B cell (primary cell): Measurements from ENCODE around the gene ZNF669. TPM values are rescaled to one million over a fixed set of nuclear protein-coding genes. Genes with fewer than 3 reads are reported as not detected.
A peak's percentile ranks its signal among the peaks of the same experiment; 100 is the strongest.

Source experiments
- ATAC-seq: fragments of 200-7000 bp; cut with Tn5 transposase; one replicate; pipeline ENCODE4 v1.10.0; 2021; ENCODE audit warnings: low read depth, mild to moderate bottlenecking, moderate number of reproducible peaks, moderate library complexity
- CTCF ChIA-PET: fragments of 350-600 bp; sonication (Branson Sonifier 250); formaldehyde crosslinking; loops from one replicate; lab custom pipeline; 2021; ENCODE audit warnings: antibody characterized with exemption, inconsistent platforms; lab: Charles Lee
- POLR2A ChIA-PET: fragments of 350-600 bp; sonication (Branson Sonifier 250); formaldehyde crosslinking; loops from one replicate; lab custom pipeline; 2021; ENCODE audit warnings: antibody characterized with exemption; lab: Charles Lee
- DNase-seq: peaks from one replicate; pipeline ENCODE4 v3.0.0; 2013
- H2AFZ ChIP-seq: 2 replicates; pipeline ENCODE4 v1.6.1; 2012; ENCODE audit warnings: mild to moderate bottlenecking, low read depth, low read length; ENCODE audit not compliant: insufficient read depth, poor library complexity, severe bottlenecking
- H3K27ac ChIP-seq, 2 donors: 1 replicate in 1 of 2; 2 replicates in 1 of 2; pipeline ENCODE4 v1.5.1; 2012 to 2013; ENCODE audit warnings: low read length in 2 of 2, mild to moderate bottlenecking in 2 of 2, moderate library complexity in 1 of 2
- H3K27me3 ChIP-seq, 4 experiments: fragments of 200-600 bp in 1 of 4; sonication (generic) in 1 of 4; replicated peaks in 1 of 4; 1 replicate in 2 of 4; 2 replicates in 2 of 4; pipeline versions ENCODE4 v1.6.1 to v1.7.0; 2013 to 2016; ENCODE audit warnings: low read length in 3 of 4, mild to moderate bottlenecking in 2 of 4, mixed read lengths in 1 of 4, moderate library complexity in 1 of 4; ENCODE audit not compliant: insufficient read depth in 4 of 4, control insufficient read depth in 3 of 4; ENCODE audit errors: control extremely low read depth in 1 of 4
- H3K36me3 ChIP-seq, 2 experiments: replicated peaks in 1 of 2; 1 replicate in 1 of 2; 2 replicates in 1 of 2; pipeline versions ENCODE4 v1.6.1 to v1.7.1; 2013; ENCODE audit warnings: low read length in 1 of 2; ENCODE audit not compliant: insufficient read depth in 2 of 2, control insufficient read depth in 1 of 2; ENCODE audit errors: control extremely low read depth in 1 of 2, extremely low read depth in 1 of 2
- H3K4me1 ChIP-seq, 2 donors: fragments of 200-600 bp in 1 of 2; sonication (generic) in 1 of 2; 1 replicate in 1 of 2; 2 replicates in 1 of 2; pipeline versions ENCODE4 v1.5.1 to v1.6.1; 2013 to 2017; ENCODE audit warnings: low read length in 2 of 2; ENCODE audit not compliant: control insufficient read depth in 2 of 2, insufficient read depth in 2 of 2
- H3K4me2 ChIP-seq: replicated peaks from 2 replicates; pipeline ENCODE3; 2012; ENCODE audit warnings: mild to moderate bottlenecking, low read depth, low read length; ENCODE audit not compliant: poor library complexity, severe bottlenecking
- H3K4me3 ChIP-seq, 5 experiments: fragments of 200-600 bp in 1 of 5; sonication (generic) in 1 of 5; 1 replicate in 3 of 5; 2 replicates in 2 of 5; pipeline versions ENCODE4 v1.5.1 to v1.7.0; 2011 to 2016; ENCODE audit warnings: low read length in 4 of 5, mild to moderate bottlenecking in 4 of 5, low read depth in 2 of 5, control low read depth in 1 of 5, moderate library complexity in 1 of 5; ENCODE audit not compliant: insufficient read depth in 1 of 5; ENCODE audit errors: control extremely low read depth in 1 of 5, extremely low read depth in 1 of 5
- H3K79me2 ChIP-seq: fragments of 200-600 bp; sonication (generic); one replicate; pipeline ENCODE4 v1.6.0; 2016; ENCODE audit warnings: low read length; ENCODE audit not compliant: control insufficient read depth, insufficient read depth
- H3K9ac ChIP-seq: fragments of 200-600 bp; sonication (generic); 2 replicates; pipeline ENCODE4 v1.6.1; 2017; ENCODE audit warnings: mild to moderate bottlenecking, low read length, moderate library complexity
- H3K9me3 ChIP-seq, 3 donors: one replicate each; pipeline versions ENCODE4 v1.6.1 to v1.7.1; 2013; ENCODE audit warnings: low read length in 2 of 3; ENCODE audit not compliant: control insufficient read depth in 2 of 3, insufficient read depth in 1 of 3; ENCODE audit errors: control extremely low read depth in 1 of 3
- H4K20me1 ChIP-seq: 2 replicates; pipeline ENCODE4 v1.6.0; 2012; ENCODE audit warnings: mild to moderate bottlenecking, low read length; ENCODE audit not compliant: insufficient read depth, control insufficient read depth, poor library complexity, severe bottlenecking
- H3K27ac Mint-ChIP-seq: one replicate; pipeline ENCODE4 v1.8.0; 2021; ENCODE audit warnings: mixed read lengths
- H3K27me3 Mint-ChIP-seq: one replicate; pipeline ENCODE4 v1.8.0; 2021; ENCODE audit warnings: mixed read lengths
- H3K4me1 Mint-ChIP-seq: one replicate; pipeline ENCODE4 v1.8.0; 2021; ENCODE audit warnings: mixed read lengths
- H3K4me3 Mint-ChIP-seq: one replicate; pipeline ENCODE4 v1.8.0; 2021; ENCODE audit warnings: mixed read lengths
- H3K9me3 Mint-ChIP-seq: one replicate; pipeline ENCODE4 v1.8.0; 2022; ENCODE audit warnings: mixed read lengths; ENCODE audit not compliant: insufficient read depth
- EZH2 ChIP-seq: IDR thresholded peaks from 2 replicates; pipeline ENCODE4 v1.6.1; 2012; ENCODE audit warnings: borderline replicate concordance, low read depth, mild to moderate bottlenecking, moderate library complexity, low read length; ENCODE audit not compliant: insufficient read depth, poor library complexity, severe bottlenecking
- WGBS: methylation state at CpG from one replicate; pipeline ENCODE4 v1.1.5; 2013; ENCODE audit warnings: missing lambda C conversion rate; ENCODE audit not compliant: insufficient coverage; 5-methylcytosine and 5-hydroxymethylcytosine counted together
- intact Hi-C: fragments of 100-400 bp; cut with micrococcal nuclease; formaldehyde crosslinking; loops from one replicate; pipeline ENCODE4 v1.10.0; 2022
- polyA minus RNA-seq: library from RNA; depleted of rRNA, polyadenylated mRNA; stranded (reverse); fragments of >200 nt; gene quantifications from 2 replicates; pipeline ENCODE4 v1.2.3, GENCODE V29; 2012
- polyA plus RNA-seq: library from polyadenylated mRNA; depleted of rRNA; stranded (reverse); fragments of >200 nt; gene quantifications from 2 replicates; pipeline ENCODE4 v1.2.3, GENCODE V29; 2012
- total RNA-seq, 2 donors: library from RNA; stranded (reverse); fragments of 120-200 nt in 1 of 2; gene quantifications; 1 replicate in 1 of 2; 2 replicates in 1 of 2; pipeline versions ENCODE4 v1.2.3 to v1.2.4, GENCODE V29; 2013 to 2022
- TF ChIP-seq, protein P1 (sequence below): fragments of 200-600 bp; IDR thresholded peaks from one replicate; pipeline ENCODE4 v1.8.0; 2022; ENCODE audit warnings: antibody characterized with exemption, mild to moderate bottlenecking

The ZNF669 gene
- total RNA-seq (20.8 and 21.3 TPM in 2 replicates), polyA plus RNA-seq (16.3 and 23.5 TPM in 2 replicates), polyA minus RNA-seq (37.0 and 50.7 TPM in 2 replicates)
- total RNA-seq (2013) = 18.1 TPM

DNA sequence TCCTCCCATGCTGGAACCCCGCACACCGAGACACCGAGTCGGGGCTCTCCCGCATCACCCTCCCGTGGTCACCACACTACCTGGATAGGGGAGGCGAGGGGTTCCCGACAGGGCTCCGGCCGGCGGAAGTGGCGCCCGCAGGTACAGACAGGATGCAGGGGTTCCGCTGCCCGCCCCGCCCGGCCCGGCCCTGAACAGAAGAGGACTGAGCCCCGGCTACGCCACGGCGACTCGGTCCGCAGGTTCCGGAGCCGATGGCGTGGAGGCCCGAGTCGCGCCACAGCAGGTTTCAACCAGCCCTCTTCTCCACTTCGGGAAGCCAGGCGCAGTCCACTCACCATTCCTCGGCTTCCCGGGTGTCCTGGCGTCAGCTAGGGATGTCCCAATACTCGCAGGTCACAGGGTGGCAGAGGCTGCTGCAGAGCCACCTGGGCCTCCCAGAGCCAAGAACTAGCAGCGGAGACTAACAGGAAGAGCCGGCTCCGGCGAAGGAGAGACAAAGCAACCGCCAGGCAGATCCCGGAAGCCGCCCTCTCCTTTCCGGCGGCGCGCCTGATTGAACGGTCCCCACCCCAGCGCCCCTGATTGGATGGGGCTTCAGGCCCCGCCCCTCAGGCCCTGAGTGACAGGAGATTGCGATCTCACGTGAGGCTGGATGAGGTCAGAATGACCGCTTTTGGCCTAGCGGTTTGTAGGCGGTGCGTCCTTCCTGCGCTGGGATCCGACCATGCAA is at the start of gene ZNF669:
Gene ZNF669, minus strand, starts transcription at position 498 of the 733 bp plus-strand sequence. Its CDS starts 157 bp downstream, at position 341.
- Histone ChIP-seq H2AFZ (peak within 1 kb of the TSS; percentile 83), H3K4me2 (peak within 1 kb of the TSS; percentile 94), H3K79me2 (peaks cover 17% of the 10 kb centered on the region), H3K36me3 (peaks cover 14 to 28% of the 10 kb centered on the region in 2 experiments), H3K9ac (peak within 1 kb of the TSS; percentile 88), H3K4me1 (peaks cover 6 to 17% of the 10 kb centered on the region in 2 donors), H3K27me3 (peaks cover 0 to 14% (median 6%) of the 10 kb centered on the region in 4 experiments), H3K4me3 (peak within 1 kb of the TSS; percentile 78 to 98 (median 87)), H3K27ac (peak within 1 kb of the TSS; percentile 80 to 90), H4K20me1 (no peaks in the 10 kb centered on the region), H3K9me3 (peaks cover 17 to 27% (median 22%) of the 10 kb centered on the region in 3 donors)
- peaks cover 23% of the 10 kb centered on the region for H3K27me3 Mint-ChIP-seq
- H3K4me3 Mint-ChIP-seq = peak within 1 kb of the TSS; percentile 95
- DNase-seq = peak; percentile 96
- H3K27ac Mint-ChIP-seq = peak within 1 kb of the TSS; percentile 89
- CTCF ChIA-PET = interaction anchor here (0.5 to 0.8 kb wide), 2 partner anchors 106 to 372 kb away, joined by 3 read pairs; no protein-coding TSS in a partner anchor
- POLR2A ChIA-PET = interaction anchor here (0.7 kb wide), 1 partner anchor 31 kb away, joined by 13 read pairs; no protein-coding TSS in a partner anchor
- peak; percentile 99 for ATAC-seq
- H3K9me3 Mint-ChIP-seq = peaks cover 22% of the 10 kb centered on the region
- peaks cover 19% of the 10 kb centered on the region for H3K4me1 Mint-ChIP-seq
- TF ChIP-seq, protein P1, sequence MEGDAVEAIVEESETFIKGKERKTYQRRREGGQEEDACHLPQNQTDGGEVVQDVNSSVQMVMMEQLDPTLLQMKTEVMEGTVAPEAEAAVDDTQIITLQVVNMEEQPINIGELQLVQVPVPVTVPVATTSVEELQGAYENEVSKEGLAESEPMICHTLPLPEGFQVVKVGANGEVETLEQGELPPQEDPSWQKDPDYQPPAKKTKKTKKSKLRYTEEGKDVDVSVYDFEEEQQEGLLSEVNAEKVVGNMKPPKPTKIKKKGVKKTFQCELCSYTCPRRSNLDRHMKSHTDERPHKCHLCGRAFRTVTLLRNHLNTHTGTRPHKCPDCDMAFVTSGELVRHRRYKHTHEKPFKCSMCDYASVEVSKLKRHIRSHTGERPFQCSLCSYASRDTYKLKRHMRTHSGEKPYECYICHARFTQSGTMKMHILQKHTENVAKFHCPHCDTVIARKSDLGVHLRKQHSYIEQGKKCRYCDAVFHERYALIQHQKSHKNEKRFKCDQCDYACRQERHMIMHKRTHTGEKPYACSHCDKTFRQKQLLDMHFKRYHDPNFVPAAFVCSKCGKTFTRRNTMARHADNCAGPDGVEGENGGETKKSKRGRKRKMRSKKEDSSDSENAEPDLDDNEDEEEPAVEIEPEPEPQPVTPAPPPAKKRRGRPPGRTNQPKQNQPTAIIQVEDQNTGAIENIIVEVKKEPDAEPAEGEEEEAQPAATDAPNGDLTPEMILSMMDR = no peak
- TF ChIP-seq EZH2 = no peak
- intact Hi-C loops = loop anchor here (1.0 to 10.0 kb wide), 4 partner anchors 26 to 172 kb away; partner anchors contain the start of gene ZNF670
- under 1% methylated on average over 52 of the region's 58 CpGs for WGBS

DNA sequence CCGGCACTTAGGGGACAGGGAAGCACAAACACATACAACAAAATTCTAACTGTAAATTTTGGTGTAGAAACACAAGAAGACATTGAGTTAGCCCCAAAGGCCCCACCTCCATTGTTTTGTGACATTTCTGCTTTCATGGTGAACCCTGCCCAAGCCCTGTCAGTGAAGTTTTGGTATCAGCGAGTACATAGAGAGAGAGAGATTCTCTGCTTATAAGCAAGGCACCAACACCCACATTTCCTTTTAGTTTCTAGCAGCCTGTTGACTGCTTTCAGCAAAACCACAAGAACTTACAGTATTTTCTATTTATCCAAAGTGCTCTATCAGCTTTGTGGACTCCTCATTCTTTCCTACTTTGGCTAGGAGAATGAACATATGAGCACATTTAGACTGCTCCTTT is 43.6 kb upstream of the ZNF669 start:
- WGBS = 100% methylated on average over 1 of the region's 2 CpGs
- H3K27ac ChIP-seq = no peak overlapping the region
- no peaks in the 10 kb centered on the region for H3K4me1 ChIP-seq
- no peak overlapping the region for H3K4me2 ChIP-seq
- Mint-ChIP-seq H3K9me3 (peaks cover 32% of the 10 kb centered on the region), H3K4me3 (no peak overlapping the region), H3K4me1 (no peaks in the 10 kb centered on the region), H3K27me3 (no peaks in the 10 kb centered on the region), H3K27ac (no peak overlapping the region)
- H4K20me1 ChIP-seq = no peaks in the 10 kb centered on the region
- CTCF ChIA-PET = no interaction called here
- no peak overlapping the region for H3K4me3 ChIP-seq
- no peak overlapping the region for H3K9ac ChIP-seq
- no peak for DNase-seq
- POLR2A ChIA-PET = no interaction called here
- H3K79me2 ChIP-seq = peaks cover 35% of the 10 kb centered on the region
- peaks cover 10 to 82% (median 50%) of the 10 kb centered on the region in 3 donors for H3K9me3 ChIP-seq
- intact Hi-C loops = no loop called here
- H3K36me3 ChIP-seq = peaks cover 0 to 12% of the 10 kb centered on the region in 2 experiments
- no peak overlapping the region for H2AFZ ChIP-seq
- TF ChIP-seq, protein P1 = no peak
- TF ChIP-seq EZH2 = no peak
- H3K27me3 ChIP-seq = no peaks in the 10 kb centered on the region
- ATAC-seq = no peak
